Measurements from ENCODE around the gene C1orf216.
A peak's percentile ranks its signal among the peaks of the same experiment; 100 is the strongest.

C1orf216 gene

DNA sequence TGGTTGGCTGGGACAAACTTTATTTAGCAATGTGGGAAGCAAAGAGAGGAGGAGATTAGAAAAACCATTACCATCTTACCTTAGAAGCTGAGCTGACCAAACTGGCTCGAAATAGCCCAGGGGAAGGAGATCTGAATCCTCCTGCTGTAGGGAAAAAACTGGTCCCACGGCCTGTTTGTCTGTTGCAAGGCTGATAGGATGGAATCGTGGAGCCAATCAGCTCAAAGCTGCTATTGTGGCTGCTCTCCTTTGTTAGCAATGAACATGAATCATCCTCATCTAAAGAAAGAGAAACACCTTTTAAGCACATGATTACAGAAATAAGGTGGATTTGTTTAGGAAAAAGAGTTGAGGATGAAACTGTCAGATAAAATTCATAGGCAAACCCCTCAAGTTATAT, 29.6 kb upstream of the C1orf216 start:
- no peak for DNase-seq (ENCODE audit: low read depth)
- H3K4me3 ChIP-seq (ENCODE audit: control insufficient read depth, low read depth, low read length) = no peak overlapping the region
- TF ChIP-seq, protein P1, sequence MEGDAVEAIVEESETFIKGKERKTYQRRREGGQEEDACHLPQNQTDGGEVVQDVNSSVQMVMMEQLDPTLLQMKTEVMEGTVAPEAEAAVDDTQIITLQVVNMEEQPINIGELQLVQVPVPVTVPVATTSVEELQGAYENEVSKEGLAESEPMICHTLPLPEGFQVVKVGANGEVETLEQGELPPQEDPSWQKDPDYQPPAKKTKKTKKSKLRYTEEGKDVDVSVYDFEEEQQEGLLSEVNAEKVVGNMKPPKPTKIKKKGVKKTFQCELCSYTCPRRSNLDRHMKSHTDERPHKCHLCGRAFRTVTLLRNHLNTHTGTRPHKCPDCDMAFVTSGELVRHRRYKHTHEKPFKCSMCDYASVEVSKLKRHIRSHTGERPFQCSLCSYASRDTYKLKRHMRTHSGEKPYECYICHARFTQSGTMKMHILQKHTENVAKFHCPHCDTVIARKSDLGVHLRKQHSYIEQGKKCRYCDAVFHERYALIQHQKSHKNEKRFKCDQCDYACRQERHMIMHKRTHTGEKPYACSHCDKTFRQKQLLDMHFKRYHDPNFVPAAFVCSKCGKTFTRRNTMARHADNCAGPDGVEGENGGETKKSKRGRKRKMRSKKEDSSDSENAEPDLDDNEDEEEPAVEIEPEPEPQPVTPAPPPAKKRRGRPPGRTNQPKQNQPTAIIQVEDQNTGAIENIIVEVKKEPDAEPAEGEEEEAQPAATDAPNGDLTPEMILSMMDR (IDR thresholded peaks at IDR 0.05; ENCODE audit: control insufficient read depth, insufficient read depth, low read depth, low read length, missing control alignments) = no peak

GRCh38 chr1:35745124-35745730, 26.5 kb upstream of the C1orf216 start:
- H3K4me3 ChIP-seq (ENCODE audit: control insufficient read depth, low read depth, low read length) = no peak overlapping the region
- DNase-seq (ENCODE audit: low read depth) = no peak
- TF ChIP-seq, protein P1 (IDR thresholded peaks at IDR 0.05; ENCODE audit: control insufficient read depth, insufficient read depth, low read depth, low read length, missing control alignments) = no peak

- H3K4me3 ChIP-seq (ENCODE audit: control insufficient read depth, low read depth, low read length) = no peak overlapping the region
- TF ChIP-seq, protein P1 (IDR thresholded peaks at IDR 0.05; ENCODE audit: control insufficient read depth, insufficient read depth, low read depth, low read length, missing control alignments) = no peak
- DNase-seq (ENCODE audit: low read depth) = no peak
Measured at GRCh38 chr1:35737120-35737519, 18.4 kb upstream of the C1orf216 start.

- no peak overlapping the region for H3K4me3 ChIP-seq (ENCODE audit: control insufficient read depth, low read depth, low read length)
- no peak for DNase-seq (ENCODE audit: low read depth)
- TF ChIP-seq, protein P1 (IDR thresholded peaks at IDR 0.05; ENCODE audit: control insufficient read depth, insufficient read depth, low read depth, low read length, missing control alignments) = no peak
Measured at GRCh38 chr1:35727434-35728040, 8.9 kb upstream of the C1orf216 start.

- DNase-seq (ENCODE audit: low read depth) = peak; percentile 16
- TF ChIP-seq, protein P1 (IDR thresholded peaks at IDR 0.05; ENCODE audit: control insufficient read depth, insufficient read depth, low read depth, low read length, missing control alignments) = peak; percentile 91
- H3K4me3 ChIP-seq (ENCODE audit: control insufficient read depth, low read depth, low read length) = no peak overlapping the region
Measured at GRCh38 chr1:35726450-35727433, 8.1 kb upstream of the C1orf216 start.

DNA sequence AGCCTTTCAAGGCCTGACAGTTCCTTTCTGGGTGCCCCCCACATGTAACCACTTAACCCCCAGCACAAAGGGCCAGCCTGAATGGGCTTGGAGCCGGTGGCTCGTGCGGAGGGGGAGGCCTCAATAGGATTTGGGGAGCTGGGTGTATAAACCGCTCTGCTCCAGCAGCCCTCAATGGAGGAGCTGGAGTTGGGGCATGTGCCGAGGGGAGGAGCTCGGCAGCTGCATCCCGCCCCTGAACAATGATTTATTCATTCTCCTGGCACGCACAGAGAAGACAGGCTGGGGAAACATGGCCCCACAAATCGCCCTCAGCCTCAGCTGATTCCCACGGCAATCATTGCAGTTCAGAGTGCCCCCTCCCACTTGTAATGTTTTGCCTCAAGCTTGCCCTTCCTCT, 6.9 kb upstream of the C1orf216 start:
- no peak for DNase-seq (ENCODE audit: low read depth)
- TF ChIP-seq, protein P1 (IDR thresholded peaks at IDR 0.05; ENCODE audit: control insufficient read depth, insufficient read depth, low read depth, low read length, missing control alignments) = no peak
- no peak overlapping the region for H3K4me3 ChIP-seq (ENCODE audit: control insufficient read depth, low read depth, low read length)

Measured in AG09309 (cell line).